CD4-positive, alpha-beta T cell treated with Interleukin-21 for 1 hour (primary cell): ENCODE data around the gene SCN3A.

Experiments used
- DNase-seq: peaks from one replicate; pipeline ENCODE4 v3.0.0-alpha.2; 2020

The SCN3A gene

DNA sequence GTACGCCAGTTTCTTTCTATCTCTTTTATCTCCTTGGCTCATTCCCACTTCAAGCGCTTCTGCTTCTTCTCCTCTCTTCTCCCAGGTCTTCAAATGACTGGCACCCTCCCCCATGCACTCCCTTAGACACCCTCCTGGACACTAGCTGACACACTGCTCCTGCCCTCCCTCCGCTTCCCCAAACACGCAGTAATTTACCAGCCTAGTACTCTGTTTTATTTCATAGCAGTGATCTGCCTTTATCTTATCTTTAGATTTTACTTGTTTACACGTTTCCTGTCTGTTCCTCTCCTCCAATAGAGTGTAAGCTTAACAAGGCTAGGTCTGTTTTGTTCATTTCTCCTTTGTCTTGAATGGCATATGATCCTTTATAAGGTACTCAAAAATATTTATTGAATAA, 93.9 kb downstream of the SCN3A start:
- no peak for DNase-seq

DNA sequence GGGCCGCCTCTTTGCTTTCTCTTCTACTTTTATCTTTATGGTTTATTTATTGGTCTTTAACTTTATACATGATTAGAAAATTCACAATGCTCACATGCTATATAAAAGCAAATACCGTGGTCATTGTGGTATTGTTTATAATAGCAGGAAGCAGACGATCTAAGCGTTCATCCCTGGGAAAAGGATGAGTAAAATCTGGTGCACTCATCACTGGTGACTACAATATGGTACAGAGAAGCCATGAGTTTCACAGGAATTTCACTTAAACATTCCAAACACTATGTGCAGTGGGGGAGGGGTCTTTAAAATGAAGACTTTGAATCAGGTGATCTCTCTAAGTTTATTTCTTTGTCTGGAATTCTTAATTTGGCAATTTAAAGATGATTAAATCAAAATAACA, 97.9 kb downstream of the SCN3A start:
- no peak for DNase-seq

DNA sequence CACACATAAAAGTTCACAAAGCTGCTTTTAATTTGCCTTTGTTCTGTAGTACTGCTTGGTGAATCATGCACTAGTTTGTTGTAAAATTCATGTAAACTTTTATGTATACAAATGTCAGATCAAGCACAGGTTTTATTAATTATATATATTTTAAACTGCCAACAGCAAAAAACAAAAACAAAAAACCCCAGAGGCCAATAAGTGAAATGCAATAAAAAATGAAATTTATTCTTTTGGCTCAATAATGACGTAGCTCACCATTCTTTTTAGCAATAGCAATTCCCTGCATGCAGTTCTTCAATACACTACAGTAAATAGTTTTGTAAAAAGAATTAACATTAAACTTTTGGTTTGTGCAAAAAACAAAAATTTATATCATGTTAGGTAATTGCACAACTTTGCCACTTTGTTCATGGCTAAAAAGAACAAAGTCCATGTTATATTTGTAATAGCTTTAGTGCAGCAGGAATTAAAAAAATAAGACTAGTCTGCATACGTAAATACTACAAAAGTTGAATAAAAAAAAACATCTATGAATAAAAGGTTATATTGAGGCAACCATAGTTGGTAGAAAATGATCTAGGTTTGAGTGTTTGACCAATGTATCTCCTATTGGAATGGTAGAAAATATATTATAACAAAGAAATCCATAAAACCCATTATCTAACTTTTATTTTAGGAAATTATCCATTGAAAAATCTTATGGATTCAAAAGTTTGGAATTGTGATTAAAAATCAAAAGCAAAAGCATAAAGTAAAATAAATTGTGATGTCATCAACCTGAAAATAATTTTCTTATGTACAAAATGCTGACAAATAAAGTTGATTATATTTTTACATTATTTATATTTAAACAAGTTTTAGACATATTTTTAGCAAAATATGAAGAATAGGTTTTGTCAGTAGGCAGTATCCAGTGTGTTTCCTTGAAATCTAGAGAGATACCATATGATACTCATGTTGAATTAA, 115.6 kb downstream of the SCN3A start:
- DNase-seq = no peak

DNA sequence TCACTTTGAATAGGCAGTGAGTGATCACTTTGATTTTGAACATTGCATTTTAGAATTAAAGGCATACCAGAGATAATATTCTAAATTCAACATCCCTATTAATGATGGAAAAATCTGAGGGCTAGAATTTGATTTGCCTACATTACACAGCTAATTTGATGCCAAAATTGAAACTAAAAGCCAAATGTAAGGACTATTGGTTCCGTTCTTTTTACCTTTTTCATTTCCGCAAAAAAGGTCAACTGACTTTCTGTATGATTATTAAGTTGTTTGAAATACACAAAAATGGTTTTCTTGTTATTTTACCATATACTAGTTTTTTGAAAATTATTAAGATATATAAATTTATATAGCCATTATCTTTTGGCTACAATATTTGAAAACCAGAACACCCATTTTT, 117.5 kb downstream of the SCN3A start:
- no peak for DNase-seq

DNA sequence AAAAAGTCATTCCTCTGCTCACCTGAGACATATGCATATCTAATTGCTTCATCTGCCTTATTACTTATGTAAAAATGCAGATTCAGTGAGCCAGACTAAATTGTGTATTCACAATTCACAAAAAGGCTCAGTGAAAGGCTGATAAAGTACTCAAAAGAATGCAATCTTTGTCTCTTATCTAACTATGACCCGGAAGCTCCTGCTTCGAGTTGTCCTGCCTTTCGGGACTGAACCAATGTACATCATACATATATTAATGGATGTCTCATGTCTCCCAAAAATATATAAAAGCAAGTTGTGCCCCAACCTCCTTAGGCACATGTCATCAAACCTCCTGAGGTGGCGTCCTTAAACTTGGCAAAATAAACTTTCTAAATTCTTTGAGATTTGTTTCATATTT, 120.5 kb downstream of the SCN3A start:
- DNase-seq = no peak

DNA sequence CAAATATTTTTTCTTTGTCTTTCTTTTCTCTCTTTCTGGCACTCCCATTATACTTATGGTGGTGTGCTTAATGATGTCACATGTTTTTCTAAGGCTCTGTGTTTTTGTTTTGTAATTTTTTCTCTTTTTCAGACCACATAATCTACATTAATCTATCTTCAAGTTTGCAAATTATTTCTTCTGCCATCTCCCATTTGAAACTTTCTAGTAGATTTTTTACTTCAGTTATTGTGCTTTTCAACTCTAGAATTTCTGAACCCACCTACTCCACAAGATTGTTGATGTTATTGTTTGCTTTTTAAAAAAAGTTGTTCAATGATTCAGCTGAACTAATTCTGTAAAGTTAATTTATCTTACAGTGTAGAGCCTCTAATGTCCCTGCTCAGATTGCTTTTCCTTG, 121.4 kb downstream of the SCN3A start:
- no peak for DNase-seq

DNA sequence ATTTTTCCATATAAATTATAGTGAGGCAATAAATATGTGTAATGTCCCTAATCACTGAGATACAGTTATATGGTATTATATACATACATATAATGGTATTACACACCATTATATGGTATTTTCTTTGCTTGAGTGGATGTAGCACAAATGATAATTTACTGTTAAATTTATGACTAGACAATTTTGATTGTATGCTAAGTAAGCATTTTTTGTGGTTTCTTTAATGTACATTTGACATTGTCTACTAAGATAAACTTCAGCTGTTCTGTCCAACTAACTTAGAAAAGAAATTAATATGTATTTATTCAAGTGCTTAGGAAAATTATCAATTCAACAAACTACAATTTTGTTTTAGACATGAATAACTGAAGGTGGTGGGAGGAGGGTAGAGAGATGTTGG, 122.6 kb downstream of the SCN3A start:
- no peak for DNase-seq

DNA sequence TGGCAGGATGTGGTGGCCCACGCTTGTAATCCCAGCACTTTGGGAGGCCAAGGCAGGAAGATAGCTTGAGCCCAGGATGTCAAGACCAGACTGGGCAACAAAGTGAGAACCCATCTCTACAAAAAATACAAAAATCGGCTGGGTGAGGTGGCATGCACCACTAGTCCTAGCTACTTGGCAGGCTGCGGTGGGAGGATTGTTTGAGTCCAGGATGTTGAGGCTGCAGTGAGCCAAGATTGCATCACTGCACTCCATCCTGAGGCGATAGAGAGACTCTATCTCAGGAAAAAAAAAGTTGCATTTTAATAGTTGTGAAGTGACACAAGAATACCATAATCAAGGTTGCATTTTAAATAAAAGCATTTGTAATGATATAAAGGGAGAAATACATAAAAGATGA, 124.4 kb downstream of the SCN3A start:
- no peak for DNase-seq

DNA sequence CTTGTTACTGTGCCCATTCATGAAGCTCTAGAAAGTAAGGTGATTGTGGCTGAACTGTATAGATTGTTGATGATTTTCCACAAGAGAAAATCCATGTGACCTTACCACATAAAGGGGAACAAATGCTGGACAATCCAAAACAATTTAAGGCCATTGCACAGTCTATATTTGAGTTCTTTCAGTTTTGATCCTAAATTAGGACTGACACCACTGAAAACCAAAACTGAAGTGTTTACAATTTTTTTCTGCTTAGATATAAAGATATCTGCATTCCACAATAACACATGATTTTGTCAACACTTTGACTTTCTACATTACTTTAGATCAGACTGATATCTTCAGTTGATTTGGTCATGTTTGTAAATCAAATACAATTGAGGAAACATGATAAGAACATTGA, 124.9 kb downstream of the SCN3A start:
- no peak for DNase-seq

DNA sequence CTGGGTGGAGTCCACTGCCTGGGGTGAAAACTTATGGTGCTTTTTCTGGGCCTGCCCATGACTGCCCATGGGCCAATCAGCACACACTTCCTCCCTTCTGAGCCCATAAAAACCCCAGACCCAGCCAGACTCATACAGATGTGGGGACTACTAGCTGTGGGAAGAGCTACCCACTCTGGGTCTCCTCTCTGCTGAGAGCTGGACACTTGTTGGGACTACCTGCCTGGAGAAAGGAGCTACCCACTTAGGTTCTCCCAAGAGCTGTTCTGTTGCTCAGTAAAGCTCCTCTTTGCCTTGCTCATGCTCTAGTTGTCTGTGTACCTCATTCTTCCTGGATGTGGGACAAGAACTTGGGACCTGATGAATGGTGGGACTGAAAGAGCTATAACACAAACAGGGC, 129.0 kb downstream of the SCN3A start:
- no peak for DNase-seq

DNA sequence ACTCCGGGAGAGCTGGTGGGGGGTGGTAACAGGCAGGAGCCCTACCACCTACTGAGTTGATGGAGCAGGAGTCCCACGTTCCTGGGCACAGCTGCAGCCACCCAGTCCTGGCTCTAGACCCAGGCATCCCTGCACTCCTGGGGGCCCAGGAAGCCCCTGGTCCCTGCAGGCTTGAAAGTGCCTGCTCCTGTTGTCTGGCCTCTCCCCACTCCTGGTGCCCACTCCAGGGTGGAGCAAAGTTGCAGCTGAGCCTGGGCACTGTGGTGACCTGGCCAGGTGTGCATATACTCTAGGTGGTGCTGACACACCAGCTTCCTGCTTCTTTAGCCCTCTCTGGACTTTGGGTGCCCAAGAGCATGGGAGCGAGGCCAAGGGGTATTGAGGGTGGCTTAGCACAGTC, 129.5 kb downstream of the SCN3A start:
- no peak for DNase-seq

DNA sequence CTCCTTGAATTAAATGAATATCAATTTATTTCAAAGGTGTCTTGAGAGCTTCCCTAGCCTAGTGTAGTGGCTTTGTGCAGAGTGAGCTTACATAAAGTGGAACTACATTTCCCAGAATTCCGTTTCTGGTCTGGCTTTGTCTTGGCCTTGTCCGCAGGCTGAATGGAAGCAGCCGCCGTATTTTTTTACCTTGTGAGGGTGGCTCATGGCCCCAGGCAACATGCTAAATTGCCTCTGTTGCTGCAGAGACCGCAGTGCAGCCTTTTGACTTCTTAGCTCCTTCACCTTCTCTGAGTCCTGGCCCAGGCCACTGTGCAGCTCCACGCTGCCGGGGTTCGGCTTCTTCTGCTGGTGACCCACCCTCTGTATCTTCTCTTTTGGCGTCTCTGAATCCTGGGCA, 133.8 kb downstream of the SCN3A start:
- DNase-seq = no peak

DNA sequence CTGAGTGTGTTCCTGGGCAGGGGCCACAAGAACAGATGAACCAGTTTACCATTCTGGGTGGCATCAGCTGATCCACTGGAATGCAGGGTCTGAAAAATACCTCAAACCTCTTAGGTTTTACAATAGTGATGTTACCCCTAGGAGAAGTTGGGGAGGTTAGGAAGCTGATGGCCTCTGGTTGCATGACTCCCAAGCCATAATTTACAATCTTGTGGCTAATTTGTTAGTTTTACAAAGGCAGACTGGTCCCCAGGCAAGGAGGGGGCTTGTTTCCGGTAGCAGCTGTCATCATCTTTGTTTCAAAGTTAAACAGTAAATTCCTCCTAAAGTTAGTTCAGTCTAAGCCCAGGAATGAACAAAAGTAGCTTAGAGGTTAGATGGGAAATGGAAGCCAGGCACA, 134.7 kb downstream of the SCN3A start:
- DNase-seq = no peak

DNA sequence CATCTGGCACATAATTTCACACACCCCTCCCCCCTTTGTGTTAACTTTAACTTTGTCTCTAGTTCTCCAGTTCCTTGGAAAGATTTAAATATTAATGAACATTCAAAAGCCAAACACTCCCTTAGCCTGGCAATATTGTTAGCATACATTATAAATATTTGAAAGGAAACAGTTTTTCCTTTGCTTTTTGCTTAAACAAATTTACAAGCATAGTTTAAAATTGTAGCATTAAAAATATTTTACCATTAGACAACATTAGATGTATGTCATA, 135.4 kb downstream of the SCN3A start:
- no peak for DNase-seq

DNA sequence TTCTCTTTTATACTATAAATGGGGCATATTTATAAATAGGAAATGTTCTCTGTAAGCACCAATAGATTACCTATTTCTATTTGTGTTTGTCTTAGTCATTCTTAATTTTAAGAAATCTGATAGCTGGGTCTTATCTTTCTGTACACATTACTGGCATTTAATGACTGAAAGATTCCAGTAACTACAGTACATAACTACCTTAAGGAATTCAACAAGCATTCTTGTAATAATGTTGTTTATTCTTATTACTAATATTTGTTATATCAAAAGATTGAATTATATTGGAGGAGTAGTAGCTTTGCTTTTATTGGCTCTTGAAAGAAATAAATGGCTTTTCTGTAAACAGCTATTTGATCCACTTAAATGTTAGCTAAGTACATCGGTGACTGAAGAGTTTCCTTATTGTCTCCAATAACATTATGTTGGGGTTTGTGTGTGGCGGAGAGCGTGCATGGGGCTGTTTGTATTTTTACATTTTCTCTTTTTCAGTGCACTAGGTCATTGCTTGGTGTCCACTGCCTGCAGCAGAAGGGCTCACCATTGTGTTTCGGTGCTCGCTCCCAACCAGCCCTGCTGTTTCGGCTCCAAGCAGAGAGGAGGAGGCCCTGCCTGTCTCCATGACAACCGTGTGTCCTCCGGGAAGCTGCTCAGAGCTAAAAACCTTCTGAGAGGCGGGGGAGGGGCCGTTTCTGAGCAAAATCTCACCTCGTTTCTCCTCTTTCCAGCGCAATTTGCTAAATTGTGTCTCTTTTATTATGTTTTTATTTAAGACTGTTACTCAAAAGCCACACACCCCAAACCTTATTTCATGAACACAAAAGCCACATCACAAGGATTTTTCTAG, 136.0 kb downstream of the SCN3A start:
- no peak for DNase-seq

DNA sequence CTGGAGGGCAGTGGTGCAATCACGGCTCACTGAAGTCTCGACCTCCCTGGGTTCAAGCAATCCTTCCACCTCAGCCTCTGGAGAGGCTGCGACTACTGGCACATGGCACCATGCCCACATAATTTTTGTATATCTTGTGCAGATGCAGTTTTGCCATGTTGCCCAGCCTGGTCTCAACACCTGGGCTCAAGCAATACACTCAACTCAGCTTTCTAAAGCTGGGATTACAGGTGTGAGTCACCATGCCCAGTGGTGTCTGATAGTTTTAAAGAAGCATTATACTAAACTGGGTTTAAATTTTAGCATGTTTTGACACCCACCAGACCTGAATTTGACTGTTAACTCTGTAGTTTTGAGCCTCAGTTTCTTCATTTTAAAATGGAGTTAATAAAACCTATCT, 139.1 kb downstream of the SCN3A start:
- no peak for DNase-seq

DNA sequence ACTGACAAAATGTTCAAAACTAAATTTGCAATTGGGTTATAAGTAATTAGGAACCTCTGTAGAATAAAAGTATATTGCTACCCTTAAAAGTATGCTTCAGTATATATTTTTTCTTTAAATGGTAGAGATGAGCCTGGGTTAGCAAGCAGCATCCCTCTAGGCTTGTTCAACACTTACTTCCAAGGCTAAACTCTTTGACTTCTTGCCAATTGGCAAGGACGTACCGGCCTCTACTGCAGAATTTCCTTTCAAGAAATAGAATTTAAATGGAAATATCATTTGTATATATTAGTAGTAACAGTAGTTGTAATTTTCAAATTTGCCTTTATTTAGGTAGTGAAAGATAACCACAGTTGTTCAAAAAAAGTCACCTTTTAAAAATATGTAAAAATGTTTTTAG, 143.4 kb downstream of the SCN3A start:
- no peak for DNase-seq

DNA sequence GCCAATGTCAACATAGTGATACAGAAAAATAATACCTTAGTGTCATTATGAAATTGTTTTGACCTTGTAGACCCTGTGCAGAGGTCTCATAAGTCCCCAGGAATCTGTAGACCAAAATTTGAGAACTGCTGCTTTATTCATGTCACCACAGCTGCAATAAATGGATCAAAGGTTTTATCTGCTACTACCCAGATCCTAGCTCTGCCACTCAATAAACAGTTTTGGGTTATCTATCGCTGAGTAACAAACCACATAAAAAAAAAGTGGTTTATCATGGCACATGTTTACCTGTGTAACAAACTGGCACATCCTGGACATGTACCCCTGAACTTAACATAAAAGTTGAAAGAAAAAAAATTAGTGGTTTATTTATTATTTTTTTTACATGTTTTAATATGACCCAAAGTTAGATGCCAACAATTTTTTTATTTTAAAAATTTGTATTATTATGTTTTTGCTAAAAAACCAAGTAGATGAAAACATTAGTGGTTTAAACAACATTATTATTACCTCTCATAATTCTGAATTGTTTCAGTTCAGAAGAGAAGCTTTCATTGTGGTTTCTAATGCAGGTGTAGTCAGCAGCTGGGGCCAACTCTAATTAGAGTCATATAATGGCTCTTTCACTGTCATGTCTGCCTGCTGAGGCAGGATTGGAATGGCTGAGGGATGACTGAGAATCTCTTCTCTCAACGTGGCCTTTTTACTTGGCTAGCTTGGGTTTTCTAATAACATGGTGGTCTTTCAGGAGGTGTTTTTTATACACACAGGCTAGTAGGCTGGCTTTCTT, 145.2 kb downstream of the SCN3A start:
- no peak for DNase-seq

DNA sequence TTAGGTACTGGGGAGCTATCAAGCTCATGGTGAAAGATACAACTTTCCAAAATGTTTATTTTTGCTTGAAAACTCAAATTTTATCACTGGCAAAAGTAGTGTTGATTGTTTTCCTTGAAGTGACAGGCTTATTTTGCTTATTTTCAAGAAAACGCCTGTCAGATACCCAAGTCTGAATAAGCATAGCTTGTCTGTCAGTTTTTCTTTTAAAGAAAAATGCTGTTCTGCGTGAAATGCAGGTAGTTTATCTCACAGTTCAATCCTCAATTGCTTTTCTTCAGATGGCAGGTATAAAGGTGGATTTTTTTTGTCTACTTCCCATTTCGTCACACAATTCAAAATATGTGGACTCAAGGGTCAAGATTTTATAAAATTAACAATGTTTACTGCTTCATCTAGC, 145.9 kb downstream of the SCN3A start:
- DNase-seq = no peak

DNA sequence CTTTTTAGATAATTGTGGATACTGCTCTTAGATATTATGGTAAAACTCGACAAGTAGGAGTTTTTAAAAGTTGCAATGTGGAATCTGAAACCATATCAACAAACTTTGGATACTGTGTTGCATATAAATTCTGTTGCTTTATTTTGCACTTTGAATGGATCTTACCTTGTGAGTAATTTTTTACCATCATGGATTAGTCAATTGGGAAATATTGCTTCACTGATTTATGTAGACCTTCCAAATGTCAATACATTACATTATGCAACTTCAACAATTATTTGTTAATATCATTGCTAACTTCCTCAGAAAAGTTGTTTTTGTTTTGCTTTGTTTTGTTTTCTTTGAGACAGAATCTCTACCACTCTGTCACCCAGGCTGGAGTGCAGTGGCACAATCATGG, 146.5 kb downstream of the SCN3A start:
- DNase-seq = no peak

DNA sequence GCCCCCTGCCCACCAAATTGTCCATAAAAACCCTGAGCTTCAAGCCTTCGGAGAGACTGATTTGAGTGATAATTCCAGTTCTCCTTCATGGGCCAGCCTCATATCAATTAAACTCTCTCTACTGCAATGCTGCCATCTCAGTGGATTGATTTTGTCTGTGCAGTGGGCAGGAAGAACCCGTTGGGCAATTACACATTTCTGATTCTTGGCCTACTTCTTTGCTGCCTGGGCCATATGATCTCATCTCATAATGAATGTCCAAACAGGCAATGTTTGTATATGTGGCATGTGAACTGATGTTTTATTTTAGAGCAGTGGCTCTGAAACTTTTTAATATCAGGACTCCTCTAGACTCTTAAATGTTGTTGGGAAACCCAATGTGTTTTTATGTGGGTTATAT, 147.3 kb downstream of the SCN3A start:
- DNase-seq = no peak

DNA sequence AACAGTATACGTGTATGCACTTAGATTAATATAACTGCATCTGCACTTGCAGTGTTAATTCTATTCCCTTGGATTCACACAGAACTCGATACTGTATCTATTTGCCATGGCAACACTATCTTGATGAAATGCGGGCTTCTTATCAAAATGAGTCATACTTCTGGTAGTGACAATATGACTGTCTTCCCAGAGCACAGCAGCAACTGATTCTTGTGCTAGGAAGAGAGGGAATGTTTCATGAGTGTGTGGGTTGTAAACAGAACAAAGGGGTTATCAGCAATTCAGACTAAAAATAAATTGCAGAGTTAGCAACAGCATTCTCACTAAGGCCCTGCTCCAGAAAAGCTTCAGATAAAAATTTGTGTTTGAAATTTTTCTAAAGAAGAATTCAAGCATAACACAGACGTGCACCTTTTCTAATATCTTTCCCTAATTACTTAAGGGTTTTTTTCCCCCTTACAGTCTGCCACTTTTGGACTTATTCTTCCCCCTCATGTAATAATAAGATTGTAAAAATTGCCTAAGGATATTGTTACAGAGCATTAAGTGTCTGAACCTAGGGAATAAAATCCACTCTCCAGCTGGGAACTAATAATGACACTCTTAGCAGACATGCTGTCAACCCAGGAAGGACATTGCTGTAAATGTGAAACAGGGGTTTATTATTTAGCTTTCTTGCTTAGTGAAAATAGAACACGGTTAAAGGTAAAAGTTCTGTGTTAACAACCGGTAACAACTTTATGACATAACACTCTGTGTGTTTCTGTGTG, 148.6 kb downstream of the SCN3A start:
- no peak for DNase-seq

DNA sequence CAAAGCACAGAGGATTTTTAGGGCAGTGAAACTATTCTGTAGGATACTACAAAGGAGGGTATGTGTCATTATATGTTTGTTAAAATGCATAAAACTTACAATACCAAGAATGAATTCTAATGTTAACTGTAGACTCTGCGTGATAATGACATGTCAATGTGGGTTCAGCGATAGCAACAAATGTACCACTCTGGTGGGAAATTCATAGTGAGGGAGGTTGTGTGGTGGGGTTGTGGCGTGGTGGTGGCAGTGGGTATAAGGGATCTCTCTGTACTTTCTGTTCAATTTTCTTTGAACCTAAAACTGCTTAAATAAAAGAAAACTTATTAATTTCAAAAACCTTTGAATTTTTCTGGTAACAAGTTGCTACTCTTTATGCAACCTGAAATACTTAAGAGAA, 149.2 kb downstream of the SCN3A start:
- DNase-seq = no peak
